ENCODE data around the gene RNASE1.
"Not testable (repeated sequence)": the region's sequence is repeated elsewhere in the genome, so short reads cannot be mapped to it uniquely, and the experiment has no call there.

RNASE1 gene

GRCh38 chr14:20769421-20769820, 33.2 kb downstream of the RNASE1 start:
- DNase-seq: no peak

- no peak for DNase-seq
Observed at GRCh38 chr14:20768593-20768892, 34.1 kb downstream of the RNASE1 start.

- DNase-seq: no peak
Observed at GRCh38 chr14:20760950-20761349, 41.7 kb downstream of the RNASE1 start.

- not testable (repeated sequence) for DNase-seq
Observed at GRCh38 chr14:20759465-20759864, 43.2 kb downstream of the RNASE1 start.

GRCh38 chr14:20757965-20758364, 44.7 kb downstream of the RNASE1 start:
- DNase-seq: no peak

- DNase-seq: no peak
Observed at GRCh38 chr14:20755037-20755436, 47.6 kb downstream of the RNASE1 start.

GRCh38 chr14:20754308-20754707, 48.3 kb downstream of the RNASE1 start:
- DNase-seq: no peak

- DNase-seq: no peak
Observed at GRCh38 chr14:20751963-20752562, 50.6 kb downstream of the RNASE1 start.
